ENCODE results near the gene C3orf20. TPM values are rescaled to one million over a fixed set of nuclear protein-coding genes. Genes with fewer than 3 reads are reported as not detected.
A peak's percentile ranks its signal among the peaks of the same experiment; 100 is the strongest.

The C3orf20 gene
- total and polyA plus RNA-seq, 9 of the 15 experiments (the other 6 are each of a cell fraction or from before 2014, with no cell fraction given), result 0.04 TPM; not detected in 8

- DNase-seq (ENCODE audit: extremely low read depth in 1 of 4, low spot score in 3 of 4) (peak in 1 of 4 experiments; percentile 8), ATAC-seq (no peak), FAIRE-seq (no peak)
- ChIA-PET CTCF (ENCODE audit: low intra/inter-chr PET ratio) (no interaction called here), POLR2A (no interaction called here)
- WGBS (ENCODE audit: insufficient coverage, low coverage, missing lambda C conversion rate), result 11% methylated on average over 8 of the region's 8 CpGs
- no TSS peak for BruUV-seq (replicated peaks)
- H3K79me2 ChIP-seq (ENCODE audit: control insufficient read depth, insufficient read depth, low read length), result no peaks in the 10 kb centered on the region
- peaks cover 3% of the 10 kb centered on the region; the same call in 1 of the 2 replicates for H4K20me1 ChIP-seq (replicated peaks; ENCODE audit: control insufficient read depth, insufficient read depth, low read length)
- TF ChIP-seq, protein P1, sequence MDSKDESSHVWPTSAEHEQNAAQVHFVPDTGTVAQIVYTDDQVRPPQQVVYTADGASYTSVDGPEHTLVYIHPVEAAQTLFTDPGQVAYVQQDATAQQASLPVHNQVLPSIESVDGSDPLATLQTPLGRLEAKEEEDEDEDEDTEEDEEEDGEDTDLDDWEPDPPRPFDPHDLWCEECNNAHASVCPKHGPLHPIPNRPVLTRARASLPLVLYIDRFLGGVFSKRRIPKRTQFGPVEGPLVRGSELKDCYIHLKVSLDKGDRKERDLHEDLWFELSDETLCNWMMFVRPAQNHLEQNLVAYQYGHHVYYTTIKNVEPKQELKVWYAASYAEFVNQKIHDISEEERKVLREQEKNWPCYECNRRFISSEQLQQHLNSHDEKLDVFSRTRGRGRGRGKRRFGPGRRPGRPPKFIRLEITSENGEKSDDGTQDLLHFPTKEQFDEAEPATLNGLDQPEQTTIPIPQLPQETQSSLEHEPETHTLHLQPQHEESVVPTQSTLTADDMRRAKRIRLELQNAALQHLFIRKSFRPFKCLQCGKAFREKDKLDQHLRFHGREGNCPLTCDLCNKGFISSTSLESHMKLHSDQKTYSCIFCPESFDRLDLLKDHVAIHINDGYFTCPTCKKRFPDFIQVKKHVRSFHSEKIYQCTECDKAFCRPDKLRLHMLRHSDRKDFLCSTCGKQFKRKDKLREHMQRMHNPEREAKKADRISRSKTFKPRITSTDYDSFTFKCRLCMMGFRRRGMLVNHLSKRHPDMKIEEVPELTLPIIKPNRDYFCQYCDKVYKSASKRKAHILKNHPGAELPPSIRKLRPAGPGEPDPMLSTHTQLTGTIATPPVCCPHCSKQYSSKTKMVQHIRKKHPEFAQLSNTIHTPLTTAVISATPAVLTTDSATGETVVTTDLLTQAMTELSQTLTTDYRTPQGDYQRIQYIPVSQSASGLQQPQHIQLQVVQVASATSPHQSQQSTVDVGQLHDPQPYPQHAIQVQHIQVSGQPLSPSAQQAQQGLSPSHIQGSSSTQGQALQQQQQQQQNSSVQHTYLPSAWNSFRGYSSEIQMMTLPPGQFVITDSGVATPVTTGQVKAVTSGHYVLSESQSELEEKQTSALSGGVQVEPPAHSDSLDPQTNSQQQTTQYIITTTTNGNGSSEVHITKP (IDR thresholded peaks at IDR 0.05; ENCODE audit: partially characterized antibody), result peak; percentile 81
- TF ChIP-seq, protein P2, sequence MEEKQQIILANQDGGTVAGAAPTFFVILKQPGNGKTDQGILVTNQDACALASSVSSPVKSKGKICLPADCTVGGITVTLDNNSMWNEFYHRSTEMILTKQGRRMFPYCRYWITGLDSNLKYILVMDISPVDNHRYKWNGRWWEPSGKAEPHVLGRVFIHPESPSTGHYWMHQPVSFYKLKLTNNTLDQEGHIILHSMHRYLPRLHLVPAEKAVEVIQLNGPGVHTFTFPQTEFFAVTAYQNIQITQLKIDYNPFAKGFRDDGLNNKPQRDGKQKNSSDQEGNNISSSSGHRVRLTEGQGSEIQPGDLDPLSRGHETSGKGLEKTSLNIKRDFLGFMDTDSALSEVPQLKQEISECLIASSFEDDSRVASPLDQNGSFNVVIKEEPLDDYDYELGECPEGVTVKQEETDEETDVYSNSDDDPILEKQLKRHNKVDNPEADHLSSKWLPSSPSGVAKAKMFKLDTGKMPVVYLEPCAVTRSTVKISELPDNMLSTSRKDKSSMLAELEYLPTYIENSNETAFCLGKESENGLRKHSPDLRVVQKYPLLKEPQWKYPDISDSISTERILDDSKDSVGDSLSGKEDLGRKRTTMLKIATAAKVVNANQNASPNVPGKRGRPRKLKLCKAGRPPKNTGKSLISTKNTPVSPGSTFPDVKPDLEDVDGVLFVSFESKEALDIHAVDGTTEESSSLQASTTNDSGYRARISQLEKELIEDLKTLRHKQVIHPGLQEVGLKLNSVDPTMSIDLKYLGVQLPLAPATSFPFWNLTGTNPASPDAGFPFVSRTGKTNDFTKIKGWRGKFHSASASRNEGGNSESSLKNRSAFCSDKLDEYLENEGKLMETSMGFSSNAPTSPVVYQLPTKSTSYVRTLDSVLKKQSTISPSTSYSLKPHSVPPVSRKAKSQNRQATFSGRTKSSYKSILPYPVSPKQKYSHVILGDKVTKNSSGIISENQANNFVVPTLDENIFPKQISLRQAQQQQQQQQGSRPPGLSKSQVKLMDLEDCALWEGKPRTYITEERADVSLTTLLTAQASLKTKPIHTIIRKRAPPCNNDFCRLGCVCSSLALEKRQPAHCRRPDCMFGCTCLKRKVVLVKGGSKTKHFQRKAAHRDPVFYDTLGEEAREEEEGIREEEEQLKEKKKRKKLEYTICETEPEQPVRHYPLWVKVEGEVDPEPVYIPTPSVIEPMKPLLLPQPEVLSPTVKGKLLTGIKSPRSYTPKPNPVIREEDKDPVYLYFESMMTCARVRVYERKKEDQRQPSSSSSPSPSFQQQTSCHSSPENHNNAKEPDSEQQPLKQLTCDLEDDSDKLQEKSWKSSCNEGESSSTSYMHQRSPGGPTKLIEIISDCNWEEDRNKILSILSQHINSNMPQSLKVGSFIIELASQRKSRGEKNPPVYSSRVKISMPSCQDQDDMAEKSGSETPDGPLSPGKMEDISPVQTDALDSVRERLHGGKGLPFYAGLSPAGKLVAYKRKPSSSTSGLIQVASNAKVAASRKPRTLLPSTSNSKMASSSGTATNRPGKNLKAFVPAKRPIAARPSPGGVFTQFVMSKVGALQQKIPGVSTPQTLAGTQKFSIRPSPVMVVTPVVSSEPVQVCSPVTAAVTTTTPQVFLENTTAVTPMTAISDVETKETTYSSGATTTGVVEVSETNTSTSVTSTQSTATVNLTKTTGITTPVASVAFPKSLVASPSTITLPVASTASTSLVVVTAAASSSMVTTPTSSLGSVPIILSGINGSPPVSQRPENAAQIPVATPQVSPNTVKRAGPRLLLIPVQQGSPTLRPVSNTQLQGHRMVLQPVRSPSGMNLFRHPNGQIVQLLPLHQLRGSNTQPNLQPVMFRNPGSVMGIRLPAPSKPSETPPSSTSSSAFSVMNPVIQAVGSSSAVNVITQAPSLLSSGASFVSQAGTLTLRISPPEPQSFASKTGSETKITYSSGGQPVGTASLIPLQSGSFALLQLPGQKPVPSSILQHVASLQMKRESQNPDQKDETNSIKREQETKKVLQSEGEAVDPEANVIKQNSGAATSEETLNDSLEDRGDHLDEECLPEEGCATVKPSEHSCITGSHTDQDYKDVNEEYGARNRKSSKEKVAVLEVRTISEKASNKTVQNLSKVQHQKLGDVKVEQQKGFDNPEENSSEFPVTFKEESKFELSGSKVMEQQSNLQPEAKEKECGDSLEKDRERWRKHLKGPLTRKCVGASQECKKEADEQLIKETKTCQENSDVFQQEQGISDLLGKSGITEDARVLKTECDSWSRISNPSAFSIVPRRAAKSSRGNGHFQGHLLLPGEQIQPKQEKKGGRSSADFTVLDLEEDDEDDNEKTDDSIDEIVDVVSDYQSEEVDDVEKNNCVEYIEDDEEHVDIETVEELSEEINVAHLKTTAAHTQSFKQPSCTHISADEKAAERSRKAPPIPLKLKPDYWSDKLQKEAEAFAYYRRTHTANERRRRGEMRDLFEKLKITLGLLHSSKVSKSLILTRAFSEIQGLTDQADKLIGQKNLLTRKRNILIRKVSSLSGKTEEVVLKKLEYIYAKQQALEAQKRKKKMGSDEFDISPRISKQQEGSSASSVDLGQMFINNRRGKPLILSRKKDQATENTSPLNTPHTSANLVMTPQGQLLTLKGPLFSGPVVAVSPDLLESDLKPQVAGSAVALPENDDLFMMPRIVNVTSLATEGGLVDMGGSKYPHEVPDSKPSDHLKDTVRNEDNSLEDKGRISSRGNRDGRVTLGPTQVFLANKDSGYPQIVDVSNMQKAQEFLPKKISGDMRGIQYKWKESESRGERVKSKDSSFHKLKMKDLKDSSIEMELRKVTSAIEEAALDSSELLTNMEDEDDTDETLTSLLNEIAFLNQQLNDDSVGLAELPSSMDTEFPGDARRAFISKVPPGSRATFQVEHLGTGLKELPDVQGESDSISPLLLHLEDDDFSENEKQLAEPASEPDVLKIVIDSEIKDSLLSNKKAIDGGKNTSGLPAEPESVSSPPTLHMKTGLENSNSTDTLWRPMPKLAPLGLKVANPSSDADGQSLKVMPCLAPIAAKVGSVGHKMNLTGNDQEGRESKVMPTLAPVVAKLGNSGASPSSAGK (IDR thresholded peaks at IDR 0.05), result no peak
- H2AFZ ChIP-seq (ENCODE audit: low read depth, low read length), result no peak overlapping the region
- H3K4me2 ChIP-seq (ENCODE audit: insufficient read depth, low read length), result no peak overlapping the region
- H3K4me1 ChIP-seq (replicated peaks in 1 of 2; ENCODE audit: control insufficient read depth in 2 of 2, insufficient read depth in 2 of 2, low read length in 2 of 2), result peaks cover 4 to 16% of the 10 kb centered on the region in 2 experiments; a peak in 3 of 5 replicates
- no peak overlapping the region for H3K9ac ChIP-seq (ENCODE audit: insufficient read depth in 1 of 2, low read depth in 2 of 2, low read length in 2 of 2)
- H3K9me1 ChIP-seq (ENCODE audit: control insufficient read depth, insufficient read depth, low read length), result no peaks in the 10 kb centered on the region
- H3K9me3 ChIP-seq (replicated peaks; ENCODE audit: control insufficient read depth, insufficient read depth, low read depth, low read length), result no peaks in the 10 kb centered on the region
- intact Hi-C loops (cut with micrococcal nuclease), result no loop called here
- in situ Hi-C loops (cut with MboI), result no loop called here
- H3K27ac ChIP-seq (ENCODE audit: extremely low read depth, low read depth, low read length), result no peak overlapping the region
- H3K4me3 ChIP-seq, result no peak overlapping the region
- H3K27me3 ChIP-seq (ENCODE audit: control insufficient read depth in 2 of 2, insufficient read depth in 2 of 2, low read length in 2 of 2), result peaks cover 15 to 54% of the 10 kb centered on the region in 2 experiments; a peak in 4 of 5 replicates
- H3K36me3 ChIP-seq (ENCODE audit: control insufficient read depth, insufficient read depth, low read length), result no peaks in the 10 kb centered on the region
These were observed 89.6 kb downstream of the C3orf20 start for GRCh38 chr3:14764331-14765059.
